Fibroblast of pulmonary artery (primary cell): ENCODE data around the gene ZBTB20.

Source experiments
- DNase-seq: peaks from one replicate; pipeline ENCODE4 v3.0.0-alpha.2; 2010; ENCODE audit warnings: low read depth
- H3K4me3 ChIP-seq: replicated peaks from 2 replicates; pipeline ENCODE4 v1.5.1; 2011; ENCODE audit warnings: low read depth, mild to moderate bottlenecking, control low read depth, low read length, moderate library complexity
- CTCF ChIP-seq: IDR thresholded peaks from 2 replicates; pipeline ENCODE4 v1.5.1; 2011; ENCODE audit warnings: mild to moderate bottlenecking, control low read depth, low read length, inconsistent platforms; ENCODE audit errors: missing control alignments

ZBTB20 gene

GRCh38 chr3:114565216-114565615, 581.9 kb downstream of the ZBTB20 start:
- DNase-seq = no peak
- H3K4me3 ChIP-seq = no peak overlapping the region
- TF ChIP-seq CTCF = no peak

GRCh38 chr3:114563720-114564119, 583.4 kb downstream of the ZBTB20 start:
- DNase-seq = no peak

GRCh38 chr3:114562557-114562956, 584.5 kb downstream of the ZBTB20 start:
- no peak for DNase-seq
- no peak for TF ChIP-seq CTCF
- no peak overlapping the region for H3K4me3 ChIP-seq

More at GRCh38 chr3:114563720-114564119, 583.4 kb downstream of the ZBTB20 start:
- no peak overlapping the region for H3K4me3 ChIP-seq
- TF ChIP-seq CTCF = no peak

- no peak overlapping the region for H3K4me3 ChIP-seq
- DNase-seq = peak; percentile 26
- TF ChIP-seq CTCF = no peak
Observed at GRCh38 chr3:114558271-114558670, 588.8 kb downstream of the ZBTB20 start.

- DNase-seq = peak; percentile 38
- no peak for TF ChIP-seq CTCF
- no peak overlapping the region for H3K4me3 ChIP-seq
Observed at GRCh38 chr3:114557791-114558190, 589.3 kb downstream of the ZBTB20 start.

- H3K4me3 ChIP-seq = no peak overlapping the region
- DNase-seq = no peak
- no peak for TF ChIP-seq CTCF
Observed at GRCh38 chr3:114556657-114557213, 590.4 kb downstream of the ZBTB20 start.

- no peak for TF ChIP-seq CTCF
- no peak overlapping the region for H3K4me3 ChIP-seq
- peak; percentile 22 for DNase-seq
Observed at GRCh38 chr3:114554731-114555130, 592.4 kb downstream of the ZBTB20 start.
